WERI-Rb-1 (cell line): Measurements from ENCODE around the gene DNAJC18.
A peak's percentile ranks its signal among the peaks of the same experiment; 100 is the strongest.

Experiments used
- DNase-seq: peaks from one replicate; pipeline ENCODE4 v3.0.0-alpha.2; 2020
- H3K27ac ChIP-seq: fragments of 250-450 bp; sonication (Bioruptor Pico); 2 replicates; pipeline ENCODE4 v1.5.1; 2020; ENCODE audit warnings: mild to moderate bottlenecking, moderate library complexity
- H3K27me3 ChIP-seq: fragments of 250-450 bp; sonication (Bioruptor Pico); 2 replicates; pipeline ENCODE4 v1.5.1; 2021; ENCODE audit warnings: mild to moderate bottlenecking, low read depth, moderate library complexity; ENCODE audit not compliant: insufficient read depth, severe bottlenecking
- H3K36me3 ChIP-seq: fragments of 250-450 bp; sonication (Bioruptor Pico); 2 replicates; pipeline ENCODE4 v1.5.1; 2020; ENCODE audit warnings: mild to moderate bottlenecking, moderate library complexity
- H3K4me3 ChIP-seq: 2 replicates; pipeline ENCODE4 v1.5.1; 2011; ENCODE audit warnings: low read depth, mild to moderate bottlenecking, control low read depth, low read length
- H3K9me3 ChIP-seq: fragments of 250-450 bp; sonication (Bioruptor Pico); 2 replicates; pipeline ENCODE4 v1.5.1; 2021; ENCODE audit warnings: mild to moderate bottlenecking, moderate library complexity; ENCODE audit not compliant: severe bottlenecking
- TF ChIP-seq, protein P1 (sequence below): IDR thresholded peaks from 2 replicates; pipeline ENCODE4 v1.5.1; 2011; ENCODE audit warnings: low read depth, mild to moderate bottlenecking, control low read depth, inconsistent platforms, low read length

Gene DNAJC18

DNA sequence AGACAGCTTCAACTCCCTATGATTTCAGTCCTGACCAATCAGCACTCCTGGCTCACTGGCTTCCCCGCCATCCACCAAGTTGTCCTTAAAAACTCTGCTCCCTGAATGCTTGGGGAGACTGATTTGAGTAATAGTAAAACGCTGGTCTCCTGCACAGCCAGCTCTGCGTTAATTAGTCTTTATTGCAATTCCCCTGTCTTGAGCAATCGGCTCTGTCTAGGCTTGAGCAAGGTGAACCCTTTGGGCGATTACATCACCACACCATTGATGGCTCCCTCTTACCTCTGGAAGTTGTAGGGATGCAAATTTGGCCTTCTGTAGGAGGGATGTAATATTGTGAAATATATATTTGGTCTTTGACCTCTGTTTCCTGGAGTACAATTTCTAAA, 53.3 kb downstream of the DNAJC18 start:
- Histone ChIP-seq H3K27me3 (no peaks in the 10 kb centered on the region), H3K36me3 (no peaks in the 10 kb centered on the region), H3K9me3 (no peaks in the 10 kb centered on the region), H3K27ac (no peak overlapping the region), H3K4me3 (no peak overlapping the region)
- DNase-seq: no peak
- TF ChIP-seq, protein P1, sequence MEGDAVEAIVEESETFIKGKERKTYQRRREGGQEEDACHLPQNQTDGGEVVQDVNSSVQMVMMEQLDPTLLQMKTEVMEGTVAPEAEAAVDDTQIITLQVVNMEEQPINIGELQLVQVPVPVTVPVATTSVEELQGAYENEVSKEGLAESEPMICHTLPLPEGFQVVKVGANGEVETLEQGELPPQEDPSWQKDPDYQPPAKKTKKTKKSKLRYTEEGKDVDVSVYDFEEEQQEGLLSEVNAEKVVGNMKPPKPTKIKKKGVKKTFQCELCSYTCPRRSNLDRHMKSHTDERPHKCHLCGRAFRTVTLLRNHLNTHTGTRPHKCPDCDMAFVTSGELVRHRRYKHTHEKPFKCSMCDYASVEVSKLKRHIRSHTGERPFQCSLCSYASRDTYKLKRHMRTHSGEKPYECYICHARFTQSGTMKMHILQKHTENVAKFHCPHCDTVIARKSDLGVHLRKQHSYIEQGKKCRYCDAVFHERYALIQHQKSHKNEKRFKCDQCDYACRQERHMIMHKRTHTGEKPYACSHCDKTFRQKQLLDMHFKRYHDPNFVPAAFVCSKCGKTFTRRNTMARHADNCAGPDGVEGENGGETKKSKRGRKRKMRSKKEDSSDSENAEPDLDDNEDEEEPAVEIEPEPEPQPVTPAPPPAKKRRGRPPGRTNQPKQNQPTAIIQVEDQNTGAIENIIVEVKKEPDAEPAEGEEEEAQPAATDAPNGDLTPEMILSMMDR: no peak

DNA sequence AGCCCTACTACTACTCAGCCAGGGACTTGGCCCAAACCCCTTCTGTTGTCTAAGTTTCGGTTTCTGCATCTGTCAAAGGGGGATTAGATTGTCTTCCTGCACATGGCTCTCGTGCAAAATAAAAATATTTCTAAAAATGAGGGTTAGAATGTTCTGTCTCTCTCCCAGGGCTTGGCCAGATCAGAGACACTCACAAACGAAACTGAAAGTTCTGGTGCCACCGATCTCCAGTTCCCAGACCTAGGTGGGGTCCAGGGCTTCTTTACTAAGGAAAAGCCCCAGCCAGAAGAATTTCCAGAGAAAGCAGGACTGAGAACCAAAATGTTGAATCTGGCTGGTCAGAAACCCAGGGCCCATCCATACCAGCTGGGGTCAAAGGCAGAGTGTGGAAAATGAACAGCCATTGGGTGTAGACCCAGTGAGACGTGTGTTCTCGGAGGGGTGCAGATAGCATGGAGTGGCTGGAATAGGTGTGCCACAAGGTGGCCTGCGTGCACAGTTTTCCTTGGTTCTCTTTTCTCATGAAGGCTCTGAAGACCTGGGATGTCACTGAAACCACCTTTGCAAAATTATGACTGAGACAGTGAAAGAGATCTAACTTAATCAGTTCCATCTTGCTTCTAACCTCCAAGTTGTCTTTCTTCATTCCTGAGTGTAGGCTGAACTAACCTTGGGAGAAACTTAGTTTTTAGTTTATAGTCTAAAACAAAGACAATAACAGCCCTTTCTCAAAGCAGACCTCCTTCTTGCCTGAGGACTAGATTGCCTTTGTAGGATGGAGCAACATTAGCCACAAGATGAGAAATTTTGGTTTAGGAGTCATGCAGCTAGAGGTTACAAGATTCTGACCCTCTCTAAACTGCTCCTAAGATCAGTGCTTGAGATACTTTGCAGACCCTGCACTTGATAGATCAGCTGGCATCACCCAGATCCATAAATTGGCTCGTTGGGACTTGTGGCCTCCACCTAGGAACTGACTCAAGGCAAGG, 54.0 kb downstream of the DNAJC18 start:
- no peaks in the 10 kb centered on the region for H3K27me3 ChIP-seq
- H3K36me3 ChIP-seq: no peaks in the 10 kb centered on the region
- DNase-seq: peak; percentile 45
- TF ChIP-seq, protein P1: peak; percentile 68
- no peaks in the 10 kb centered on the region for H3K9me3 ChIP-seq
- no peak overlapping the region for H3K4me3 ChIP-seq
- no peak overlapping the region for H3K27ac ChIP-seq

DNA sequence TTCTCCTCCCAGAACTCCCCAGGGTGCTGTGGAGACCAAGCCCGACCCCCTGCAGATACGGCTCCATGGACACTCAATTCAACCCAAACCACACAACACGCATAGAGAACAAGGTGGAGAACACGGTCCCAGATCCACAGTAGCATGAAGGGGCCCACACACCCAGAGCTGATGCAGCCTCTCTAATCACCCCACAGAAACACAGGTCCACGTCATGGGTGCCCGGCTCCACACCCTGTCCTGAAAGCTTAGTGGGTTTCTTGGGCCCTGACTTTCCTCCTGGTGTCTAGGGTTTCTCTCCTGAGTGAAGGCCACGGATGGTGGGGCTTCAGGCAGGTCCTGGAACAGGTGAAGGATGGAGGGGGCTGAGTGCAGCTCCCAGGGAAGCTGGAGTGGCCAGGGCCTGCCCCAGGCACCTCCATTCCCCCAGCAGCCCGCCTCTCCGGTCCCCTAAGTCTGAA, 54.7 kb downstream of the DNAJC18 start:
- H3K27ac ChIP-seq: no peak overlapping the region
- no peaks in the 10 kb centered on the region for H3K9me3 ChIP-seq
- no peaks in the 10 kb centered on the region for H3K36me3 ChIP-seq
- H3K4me3 ChIP-seq: no peak overlapping the region
- DNase-seq: no peak
- no peaks in the 10 kb centered on the region for H3K27me3 ChIP-seq
- TF ChIP-seq, protein P1: no peak

DNA sequence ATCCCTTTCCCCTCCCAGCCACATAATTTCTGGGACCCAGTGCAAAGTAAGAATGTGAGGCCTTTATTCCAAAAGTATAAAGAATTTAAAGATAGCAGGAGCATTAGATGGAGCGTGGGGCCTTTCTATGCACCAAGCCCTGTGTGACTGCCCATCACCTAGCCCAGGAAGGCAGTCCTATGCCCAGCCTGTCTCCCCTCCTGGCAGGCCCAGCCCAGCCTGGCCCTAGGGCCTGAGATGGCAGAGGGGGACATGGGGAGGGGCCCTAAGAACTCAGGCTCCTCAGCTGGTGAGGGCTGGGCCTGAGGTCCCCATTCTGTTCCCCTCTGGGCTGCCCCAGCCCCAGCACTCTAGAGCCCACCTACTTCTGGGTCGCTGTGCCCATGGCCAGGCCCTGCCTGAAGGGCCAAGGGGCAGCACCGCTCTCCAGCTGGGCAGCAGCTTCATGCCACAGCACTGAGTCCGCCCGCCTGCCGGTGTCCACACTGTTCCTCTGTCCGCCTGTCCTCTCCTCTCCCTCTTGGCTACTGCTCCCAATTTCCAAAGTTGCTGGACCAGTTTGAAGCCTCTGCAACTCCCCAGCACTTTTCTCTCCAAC, 55.2 kb downstream of the DNAJC18 start:
- H3K27ac ChIP-seq: no peak overlapping the region
- H3K9me3 ChIP-seq: no peaks in the 10 kb centered on the region

DNA sequence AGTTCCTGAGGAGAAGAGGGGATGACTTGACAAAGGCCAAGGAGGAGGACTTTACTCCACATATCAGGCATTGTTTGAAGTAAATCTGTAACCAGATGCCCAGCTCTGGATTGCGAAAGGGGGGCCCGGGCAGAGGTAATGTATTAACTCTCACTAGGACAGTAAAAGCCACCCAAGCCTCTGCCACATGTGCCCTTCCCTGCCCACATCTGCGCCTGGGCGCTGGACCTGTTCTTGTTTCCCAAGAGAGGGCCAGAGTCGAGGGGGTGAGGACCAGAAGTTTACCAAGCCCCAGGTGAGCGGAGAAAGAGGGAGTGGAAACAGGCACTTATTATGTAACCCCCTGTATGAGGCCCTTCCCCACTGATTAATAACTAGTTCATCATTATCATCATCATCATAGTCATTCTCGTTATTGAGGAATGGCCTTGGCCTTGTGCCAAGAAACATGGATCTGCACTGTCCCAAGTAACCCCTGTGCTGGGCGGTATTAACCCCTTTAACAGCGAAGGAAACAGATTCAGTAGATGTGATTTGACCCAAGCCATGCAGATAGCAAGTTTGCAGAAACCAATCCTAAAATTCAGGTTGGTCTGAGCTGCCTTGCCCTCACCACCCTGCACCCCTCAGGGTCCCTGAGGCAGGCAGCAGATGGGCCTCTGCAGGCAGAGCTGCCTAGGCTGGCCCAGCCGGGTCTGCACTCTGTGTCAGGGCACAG, 55.9 kb downstream of the DNAJC18 start, which contains the start of gene SLC23A1:
SLC23A1 (minus strand) TSS at position 23 of the 718 bp plus-strand sequence. CDS start 44 bp downstream, outside the sequence.
- no peak for DNase-seq

More for the DNA sequence above, 55.2 kb downstream of the DNAJC18 start:
- Histone ChIP-seq H3K36me3 (no peaks in the 10 kb centered on the region), H3K4me3 (no peak overlapping the region), H3K27me3 (no peaks in the 10 kb centered on the region)
- DNase-seq: no peak
- TF ChIP-seq, protein P1: no peak

More for the DNA sequence above, 55.9 kb downstream of the DNAJC18 start, which contains the start of gene SLC23A1:
- Histone ChIP-seq H3K9me3 (no peaks in the 10 kb centered on the region), H3K36me3 (no peaks in the 10 kb centered on the region), H3K27ac (peak within 1 kb of the TSS; percentile 2; the same call in 1 of the 2 replicates), H3K4me3 (no peak within 1 kb of the TSS), H3K27me3 (no peaks in the 10 kb centered on the region)
- TF ChIP-seq, protein P1: no peak
